ENCODE results near the gene ROPN1L. TPM values are rescaled to one million over a fixed set of nuclear protein-coding genes. Genes with fewer than 3 reads are reported as not detected.

The ROPN1L gene
- polyA plus RNA-seq, 3 donors: 1.5 to 2.1 (median 1.9) TPM

- no peaks in the 10 kb centered on the region for H3K79me2 ChIP-seq (ENCODE audit: insufficient read depth, low read length)
- no peak for DNase-seq
- H3K36me3 ChIP-seq (replicated peaks in 1 of 2; ENCODE audit: control insufficient read depth in 1 of 2, insufficient read depth in 2 of 2, low read length in 2 of 2): peaks cover 75 to 98% of the 10 kb centered on the region in 2 donors
- H3K4me3 ChIP-seq (replicated peaks in 1 of 3; ENCODE audit: low read depth in 2 of 3, low read length in 3 of 3): no peak overlapping the region
- TF ChIP-seq CTCF (IDR thresholded peaks at IDR 0.05): no peak
- no peak overlapping the region for H2AFZ ChIP-seq (ENCODE audit: insufficient read depth, low read depth, low read length, poor library complexity, severe bottlenecking)
- peaks cover 5% of the 10 kb centered on the region for H4K20me1 ChIP-seq (ENCODE audit: insufficient read depth, low read length)
- no peaks in the 10 kb centered on the region for H3K4me1 ChIP-seq (ENCODE audit: control insufficient read depth in 1 of 2, insufficient read depth in 2 of 2, low read length in 2 of 2)
- H3K4me2 ChIP-seq (replicated peaks; ENCODE audit: extremely low read depth, low read length, poor library complexity, severe bottlenecking): no peak overlapping the region
- H3K27ac ChIP-seq (ENCODE audit: low read depth in 1 of 2, low read length in 2 of 2): no peak overlapping the region
- intact Hi-C loops (cut with micrococcal nuclease): no loop called here
- no peaks in the 10 kb centered on the region for H3K9me3 ChIP-seq (replicated peaks in 1 of 2; ENCODE audit: control insufficient read depth in 1 of 2, insufficient read depth in 1 of 2, low read length in 2 of 2)
- no peak overlapping the region for H3K4me3 Mint-ChIP-seq
- 87% methylated on average over 2 of the region's 2 CpGs for WGBS (ENCODE audit: insufficient coverage)
- H3K27ac Mint-ChIP-seq: no peak overlapping the region
- H3K9me3 Mint-ChIP-seq: peaks cover 0 to 2% (median 0%) of the 10 kb centered on the region in 7 donors
- H3K4me1 Mint-ChIP-seq: no peaks in the 10 kb centered on the region
- peaks cover 66 to 87% of the 10 kb centered on the region in 2 donors for H3K36me3 Mint-ChIP-seq
- no peak overlapping the region for H3K9ac ChIP-seq (ENCODE audit: insufficient read depth, low read length, poor library complexity, severe bottlenecking)
- H3K27me3 Mint-ChIP-seq (ENCODE audit: low read depth in 3 of 3): no peaks in the 10 kb centered on the region
- no peaks in the 10 kb centered on the region for H3K27me3 ChIP-seq (ENCODE audit: control insufficient read depth in 2 of 2, insufficient read depth in 2 of 2, low read length in 2 of 2)
These were observed 48.2 kb upstream of the ROPN1L start for GRCh38 chr5:10393491-10393890.

GRCh38 chr5:10396552-10396951, 45.1 kb upstream of the ROPN1L start:
- 98% methylated on average over 3 of the region's 5 CpGs for WGBS (ENCODE audit: insufficient coverage)
- Histone ChIP-seq H3K9me3 (replicated peaks in 1 of 2; ENCODE audit: control insufficient read depth in 1 of 2, insufficient read depth in 1 of 2, low read length in 2 of 2) (no peaks in the 10 kb centered on the region), H3K27ac (ENCODE audit: low read depth in 1 of 2, low read length in 2 of 2) (no peak overlapping the region), H3K9ac (ENCODE audit: insufficient read depth, low read length, poor library complexity, severe bottlenecking) (no peak overlapping the region), H3K4me3 (replicated peaks in 1 of 3; ENCODE audit: low read depth in 2 of 3, low read length in 3 of 3) (no peak overlapping the region), H3K27me3 (ENCODE audit: control insufficient read depth in 2 of 2, insufficient read depth in 2 of 2, low read length in 2 of 2) (no peaks in the 10 kb centered on the region), H3K79me2 (ENCODE audit: insufficient read depth, low read length) (no peaks in the 10 kb centered on the region), H3K36me3 (replicated peaks in 1 of 2; ENCODE audit: control insufficient read depth in 1 of 2, insufficient read depth in 2 of 2, low read length in 2 of 2) (peaks cover 58 to 78% of the 10 kb centered on the region in 2 donors), H4K20me1 (ENCODE audit: insufficient read depth, low read length) (peaks cover 19% of the 10 kb centered on the region), H3K4me1 (ENCODE audit: control insufficient read depth in 1 of 2, insufficient read depth in 2 of 2, low read length in 2 of 2) (peaks cover 7 to 12% of the 10 kb centered on the region in 2 donors), H3K4me2 (replicated peaks; ENCODE audit: extremely low read depth, low read length, poor library complexity, severe bottlenecking) (no peak overlapping the region), H2AFZ (ENCODE audit: insufficient read depth, low read depth, low read length, poor library complexity, severe bottlenecking) (no peak overlapping the region)
- Mint-ChIP-seq H3K27ac (peak overlapping the region in 1 of 7 donors; percentile 10), H3K27me3 (ENCODE audit: low read depth in 3 of 3) (no peaks in the 10 kb centered on the region), H3K9me3 (no peaks in the 10 kb centered on the region), H3K36me3 (peaks cover 59 to 82% of the 10 kb centered on the region in 2 donors), H3K4me1 (peaks cover 13% of the 10 kb centered on the region), H3K4me3 (no peak overlapping the region)
- intact Hi-C loops (cut with micrococcal nuclease): no loop called here
- DNase-seq: no peak
- no peak for TF ChIP-seq CTCF (IDR thresholded peaks at IDR 0.05)

All from CD14-positive monocyte (primary cell).